CD4-positive, alpha-beta T cell (primary cell): Measurements from ENCODE around the gene SH2D1A. TPM values are rescaled to one million over a fixed set of nuclear protein-coding genes. Genes with fewer than 3 reads are reported as not detected.
"Not testable (repeated sequence)": the region's sequence is repeated elsewhere in the genome, so short reads cannot be mapped to it uniquely, and the experiment has no call there.

Experiments
- ATAC-seq: fragments of 200-7000 bp; cut with Tn5 transposase; one replicate; pipeline ENCODE4 v1.10.0; 2022; ENCODE audit warnings: mild to moderate bottlenecking; ENCODE audit not compliant: poor library complexity
- CTCF ChIA-PET: fragments of 350-600 bp; sonication (Branson Sonifier 250); formaldehyde crosslinking; loops from one replicate; lab custom pipeline; 2021; ENCODE audit warnings: antibody characterized with exemption, inconsistent platforms; lab: Charles Lee
- POLR2A ChIA-PET: fragments of 350-600 bp; sonication (Branson Sonifier 250); formaldehyde crosslinking; loops from one replicate; lab custom pipeline; 2021; ENCODE audit warnings: antibody characterized with exemption, inconsistent platforms; lab: Charles Lee
- DNase-seq, 14 experiments: peaks; one replicate each; pipeline ENCODE4 v3.0.0-alpha.2; 2013 to 2020; ENCODE audit warnings: mixed read lengths in 2 of 14
- H3K27ac ChIP-seq, 2 donors: one replicate each; pipeline versions ENCODE4 v1.5.1 to v1.7.0; 2013; ENCODE audit warnings: low read length in 2 of 2, low read depth in 1 of 2, mild to moderate bottlenecking in 1 of 2
- H3K27me3 ChIP-seq, 2 experiments: 1 replicate in 1 of 2; 2 replicates in 1 of 2; pipeline versions ENCODE4 v1.6.1 to v1.7.0; 2013; ENCODE audit warnings: low read length in 2 of 2, control low read depth in 1 of 2, mild to moderate bottlenecking in 1 of 2, moderate library complexity in 1 of 2; ENCODE audit not compliant: insufficient read depth in 2 of 2, control insufficient read depth in 1 of 2
- H3K36me3 ChIP-seq: one replicate; pipeline ENCODE4 v1.6.1; 2013; ENCODE audit warnings: low read length, control low read depth; ENCODE audit not compliant: insufficient read depth
- H3K4me1 ChIP-seq: one replicate; pipeline ENCODE4 v1.6.1; 2013; ENCODE audit warnings: low read length, control low read depth; ENCODE audit not compliant: insufficient read depth
- H3K4me3 ChIP-seq: one replicate; pipeline ENCODE4 v1.5.1; 2013; ENCODE audit warnings: mild to moderate bottlenecking, low read length, moderate library complexity
- H3K9me3 ChIP-seq, 2 experiments: 1 replicate in 1 of 2; 2 replicates in 1 of 2; pipeline versions ENCODE4 v1.6.1 to v1.7.0; 2013; ENCODE audit warnings: low read length in 2 of 2, mild to moderate bottlenecking in 2 of 2, control low read depth in 1 of 2, moderate library complexity in 1 of 2; ENCODE audit not compliant: control insufficient read depth in 1 of 2, insufficient read depth in 1 of 2
- H3K27ac Mint-ChIP-seq: one replicate; pipeline ENCODE4 v1.8.0; 2020; ENCODE audit warnings: mixed read lengths
- H3K27me3 Mint-ChIP-seq: one replicate; pipeline ENCODE4 v1.8.0; 2021; ENCODE audit warnings: mixed read lengths
- H3K36me3 Mint-ChIP-seq: one replicate; pipeline ENCODE4 v1.8.0; 2021; ENCODE audit warnings: low read depth, mixed read lengths
- H3K4me1 Mint-ChIP-seq: one replicate; pipeline ENCODE4 v1.8.0; 2021; ENCODE audit warnings: low read depth, mixed read lengths
- H3K4me3 Mint-ChIP-seq: one replicate; pipeline ENCODE4 v1.8.0; 2020; ENCODE audit warnings: mild to moderate bottlenecking, mixed read lengths
- H3K9me3 Mint-ChIP-seq: one replicate; pipeline ENCODE4 v1.8.0; 2020; ENCODE audit warnings: mixed read lengths
- CTCF ChIP-seq: fragments of 200-600 bp; IDR thresholded peaks from one replicate; pipeline ENCODE4 v1.8.0; 2022; ENCODE audit warnings: antibody characterized with exemption, mild to moderate bottlenecking
- intact Hi-C, 2 experiments: fragments of 100-400 bp; cut with DNase I in 1 of 2; cut with micrococcal nuclease in 1 of 2; formaldehyde crosslinking; loops; one replicate each; pipeline versions ENCODE4 v1.15.1 to v1.9.0; 2023 to 2025; cut with DNase I, micrococcal nuclease
- polyA plus RNA-seq, 2 donors: library from polyadenylated mRNA; unstranded; fragments of 120-200 nt; gene quantifications; one replicate each; pipeline ENCODE4 v1.2.1, GENCODE V29; 2013
- total RNA-seq, 174 experiments: library from RNA in 2 of 174; stranded (reverse) in 2 of 174; gene quantifications; one replicate each; pipeline ENCODE4 v1.2.3 and lab custom pipeline; 2021 to 2026

Gene SH2D1A
- total RNA-seq (10 to 100 TPM; 39.6 to 41.5 TPM), total RNA-seq (lab: John Stamatoyannopoulos, UW) (21.9 to 149 (median 76.4) reads per million in 172 experiments)
- 57.1 TPM for polyA plus RNA-seq (2013, experiment 1 of 2)
- polyA plus RNA-seq (2013, experiment 2 of 2) = 63.1 TPM

DNA sequence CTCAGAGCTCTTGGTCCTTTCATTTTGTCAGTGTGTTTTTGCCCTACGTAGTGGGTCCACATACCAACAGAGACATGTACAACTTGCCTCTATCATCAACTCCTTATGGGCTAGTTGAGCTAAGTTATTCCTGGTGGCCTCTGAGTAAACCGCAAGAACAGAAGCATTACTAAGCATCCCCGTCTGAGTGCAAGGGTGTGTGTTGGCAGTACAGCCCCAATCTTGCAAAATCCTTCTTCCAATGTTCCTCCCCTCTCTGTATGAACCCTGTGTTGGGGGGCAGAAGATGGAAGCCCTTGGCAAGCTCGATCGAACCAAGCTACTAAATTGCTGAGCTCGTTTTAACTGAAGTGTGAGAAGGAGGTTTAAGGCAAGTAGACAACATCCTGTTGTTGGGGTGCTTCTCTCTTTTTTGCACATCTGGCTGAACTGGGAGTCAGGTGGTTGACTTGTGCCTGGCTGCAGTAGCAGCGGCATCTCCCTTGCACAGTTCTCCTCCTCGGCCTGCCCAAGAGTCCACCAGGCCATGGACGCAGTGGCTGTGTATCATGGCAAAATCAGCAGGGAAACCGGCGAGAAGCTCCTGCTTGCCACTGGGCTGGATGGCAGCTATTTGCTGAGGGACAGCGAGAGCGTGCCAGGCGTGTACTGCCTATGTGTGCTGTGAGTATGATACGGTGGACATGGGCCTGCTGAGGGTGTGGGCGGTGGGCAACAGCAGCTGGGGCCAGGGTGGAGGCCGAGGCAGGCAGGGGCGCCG lies at the start of gene SH2D1A:
Gene SH2D1A (plus strand): TSS at position 447 of the 760 bp plus-strand sequence. CDS start 80 bp downstream, at position 527.
- peaks cover 27% of the 10 kb centered on the region for H3K4me1 ChIP-seq
- peak within 1 kb of the TSS; percentile 99 for H3K4me3 Mint-ChIP-seq
- H3K36me3 ChIP-seq = no peaks in the 10 kb centered on the region
- ATAC-seq (peak; percentile 47), DNase-seq (peak in 10 of 14 experiments; percentile 3 to 79 (median 33))
- ChIA-PET CTCF (interaction anchor here (0.5 to 1.5 kb wide), 2 partner anchors 8 to 386 kb away, joined by 4 to 5 read pairs; no protein-coding TSS in a partner anchor), POLR2A (interaction anchor here (0.6 to 4.3 kb wide), 11 partner anchors 10 to 392 kb away, joined by 3 to 48 read pairs (median 4); no protein-coding TSS in a partner anchor)
- H3K4me1 Mint-ChIP-seq = peaks cover 52% of the 10 kb centered on the region
- TF ChIP-seq CTCF = no peak
- H3K27me3 ChIP-seq = no peaks in the 10 kb centered on the region
- intact Hi-C loops = loop anchor here (2.0 to 10.0 kb wide), 4 partner anchors 127 to 389 kb away; partner anchors contain the start of gene STAG2 (in 1 of the 2)
- peak within 1 kb of the TSS; percentile 98 for H3K27ac Mint-ChIP-seq
- no peaks in the 10 kb centered on the region for H3K9me3 ChIP-seq
- peak within 1 kb of the TSS; percentile 78 for H3K4me3 ChIP-seq
- H3K9me3 Mint-ChIP-seq = no peaks in the 10 kb centered on the region
- H3K27ac ChIP-seq = peak within 1 kb of the TSS; percentile 69 to 75
- peaks cover 23% of the 10 kb centered on the region for H3K36me3 Mint-ChIP-seq
- H3K27me3 Mint-ChIP-seq = no peaks in the 10 kb centered on the region

DNA sequence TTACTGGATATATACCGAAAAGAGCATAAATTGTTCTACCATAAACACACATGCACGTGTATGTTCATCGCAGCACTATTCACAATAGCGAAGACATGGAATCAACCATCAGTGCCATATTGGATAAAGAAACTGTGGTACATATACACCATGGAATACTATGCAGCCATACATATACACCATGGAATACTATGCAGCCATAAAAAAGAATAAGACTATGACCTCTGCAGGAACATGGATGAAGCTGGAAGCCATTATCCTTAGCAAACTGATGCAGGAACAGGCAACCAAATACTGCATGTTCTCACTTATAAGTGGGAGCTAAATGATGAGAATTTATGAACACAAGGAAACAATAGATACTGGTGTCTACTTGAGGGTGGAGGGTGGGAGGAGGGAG lies 47.0 kb upstream of the SH2D1A start:
- ATAC-seq, DNase-seq, CTCF ChIA-PET, H3K27me3 Mint-ChIP-seq, H3K4me3 ChIP-seq, POLR2A ChIA-PET, H3K4me3 Mint-ChIP-seq, H3K27ac Mint-ChIP-seq, H3K9me3 ChIP-seq, H3K27me3 ChIP-seq, H3K4me1 ChIP-seq, H3K36me3 Mint-ChIP-seq, H3K27ac ChIP-seq, H3K9me3 Mint-ChIP-seq, H3K36me3 ChIP-seq, intact Hi-C loops: not testable (repeated sequence)
- peaks cover 12% of the 10 kb centered on the region for H3K4me1 Mint-ChIP-seq

GRCh38 chrX:124300405-124300804 lies 46.0 kb upstream of the SH2D1A start:
- H3K4me3 Mint-ChIP-seq = peak overlapping the region; percentile 20
- no peak overlapping the region for H3K27ac ChIP-seq
- ChIA-PET POLR2A (no interaction called here), CTCF (no interaction called here)
- H3K4me1 Mint-ChIP-seq = peaks cover 12% of the 10 kb centered on the region
- DNase-seq (peak in 3 of 14 experiments; percentile 20 to 79 (median 37)), ATAC-seq (no peak)
- H3K36me3 ChIP-seq = no peaks in the 10 kb centered on the region
- intact Hi-C loops = no loop called here
- no peaks in the 10 kb centered on the region for H3K27me3 Mint-ChIP-seq
- H3K9me3 Mint-ChIP-seq = no peaks in the 10 kb centered on the region
- H3K27me3 ChIP-seq = no peaks in the 10 kb centered on the region
- H3K36me3 Mint-ChIP-seq = no peaks in the 10 kb centered on the region
- no peak overlapping the region for H3K4me3 ChIP-seq
- no peaks in the 10 kb centered on the region for H3K9me3 ChIP-seq
- H3K4me1 ChIP-seq = no peaks in the 10 kb centered on the region
- no peak for TF ChIP-seq CTCF
- H3K27ac Mint-ChIP-seq = peak overlapping the region; percentile 39
